ENCODE results near the gene C16orf95.

DNA sequence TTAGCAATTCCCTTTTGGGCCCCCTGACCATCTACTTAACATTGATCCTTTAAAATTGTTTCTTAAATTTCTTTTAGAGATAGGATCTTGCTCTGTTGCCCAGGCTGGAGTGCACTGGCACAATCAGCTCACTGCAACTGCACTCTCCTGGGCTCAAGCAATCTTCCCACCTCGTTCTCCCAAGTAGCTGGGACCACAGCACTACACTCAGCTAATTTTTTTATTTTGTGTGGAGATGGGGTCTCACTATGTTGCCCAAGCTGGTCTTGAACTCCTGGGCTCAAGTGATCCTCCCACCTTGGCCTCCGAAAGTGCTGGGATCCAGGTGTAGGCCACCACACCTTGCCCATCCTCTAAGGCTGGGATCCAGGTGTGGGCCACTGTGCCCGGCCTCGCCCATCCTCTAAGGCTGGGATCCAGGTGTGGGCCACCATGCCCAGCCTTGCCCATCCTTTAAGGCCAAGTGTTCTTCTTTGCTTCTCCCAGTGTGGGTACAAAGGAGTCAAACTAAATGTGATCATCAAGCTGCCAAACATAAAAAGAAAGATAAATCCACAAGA lies 13.2 kb downstream of the C16orf95 start:
- TF ChIP-seq CTCF (IDR thresholded peaks at IDR 0.05) (no peak), SIN3A (IDR thresholded peaks at IDR 0.05; ENCODE audit: borderline replicate concordance, insufficient read depth, low read depth, low read length) (no peak)
